Endometrium (tissue), 2 donors: ENCODE measurements around the gene SFT2D3.

Experiments used
- FAIRE-seq: peaks from 2 replicates; lab custom pipeline; 2012; peaks lifted over from hg19 to GRCh38; lab: Jason Lieb, UNC
- donor health status: control.
- donor health status: control.

The SFT2D3 gene

DNA sequence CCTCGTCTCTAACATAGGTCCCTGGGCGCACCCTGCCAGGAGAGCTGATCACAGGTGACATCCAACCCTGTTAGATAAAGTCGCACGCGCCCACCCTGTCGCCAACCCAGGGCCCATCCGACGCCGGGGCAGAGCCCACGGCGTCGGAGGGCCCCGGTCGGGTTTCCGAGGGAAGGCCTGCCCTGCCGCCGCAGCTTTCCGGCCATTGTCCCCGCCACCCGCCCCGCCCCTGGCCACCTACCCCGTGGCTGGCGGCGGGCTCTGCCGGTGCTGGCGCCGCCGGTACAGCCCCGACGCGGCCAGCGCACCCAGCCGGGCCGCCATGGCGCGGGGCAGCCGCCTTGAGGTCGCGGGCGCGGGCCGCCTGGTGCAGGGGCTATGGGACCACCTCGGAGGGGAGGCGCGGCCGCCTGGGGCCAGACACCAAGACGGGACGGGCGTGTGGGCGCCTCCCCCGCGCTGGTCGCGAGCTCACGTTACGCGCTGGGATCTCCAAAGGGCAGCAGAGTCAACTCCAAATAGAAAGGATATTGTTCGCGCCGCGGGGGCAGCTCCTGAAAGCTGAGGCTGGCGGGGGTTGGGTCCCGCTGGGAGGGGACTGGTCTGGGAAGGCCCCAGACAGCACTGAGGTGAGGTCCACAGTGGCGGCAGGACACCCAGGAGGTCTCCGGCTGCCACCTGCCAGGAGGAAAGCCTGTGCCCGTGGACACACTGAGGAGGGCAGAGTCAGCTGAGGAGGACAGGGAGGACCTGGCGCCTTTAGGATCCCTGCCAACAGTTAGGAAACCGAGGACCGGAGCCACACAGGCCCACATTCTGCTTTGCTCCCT lies 37.0 kb upstream of the SFT2D3 start:
- FAIRE-seq, result no peak

DNA sequence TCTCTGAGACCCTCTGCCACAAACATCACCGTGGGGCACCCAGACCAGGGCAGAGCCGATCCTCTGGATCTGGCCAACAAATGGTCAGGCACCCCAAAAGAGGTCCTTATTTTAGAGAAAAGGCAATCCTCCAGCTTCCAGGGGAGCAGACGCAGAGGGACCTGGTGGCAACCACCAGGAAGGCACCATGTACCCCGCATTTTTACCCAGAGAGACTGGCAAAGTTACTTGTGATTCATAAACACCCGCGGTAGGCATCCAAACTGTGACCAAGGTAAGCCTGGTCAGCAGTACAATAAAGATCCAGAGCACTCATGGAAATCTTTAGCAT lies 36.4 kb upstream of the SFT2D3 start:
- no peak for FAIRE-seq

DNA sequence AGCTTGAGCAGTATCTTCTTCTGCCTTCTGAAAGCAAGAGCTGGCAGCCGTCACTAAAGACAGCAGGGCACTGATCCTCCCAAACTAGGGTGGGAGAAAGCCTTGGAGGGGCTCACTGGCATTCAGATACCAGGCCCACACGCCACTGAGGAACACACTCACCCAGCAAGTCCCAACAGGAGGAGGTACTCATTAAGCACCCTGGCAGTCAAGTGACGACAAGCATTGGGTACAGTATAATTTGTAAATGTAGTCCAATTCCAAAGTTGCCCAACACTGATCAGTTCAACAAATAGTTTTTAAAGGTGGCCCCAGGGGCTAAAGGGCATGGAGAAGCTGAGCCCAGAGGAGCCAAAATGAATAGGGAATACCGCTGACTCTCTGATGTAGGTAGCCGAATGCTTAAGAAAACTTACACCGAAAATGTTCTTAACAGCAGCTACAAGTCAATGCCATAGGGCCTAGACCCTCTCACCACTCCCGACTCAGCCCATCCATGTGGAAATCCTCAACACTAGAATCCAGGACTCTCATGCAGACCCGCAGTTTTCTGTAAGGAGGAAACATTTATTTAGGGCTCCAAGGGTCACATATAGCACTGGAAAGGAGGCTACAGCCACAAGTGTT lies 35.9 kb upstream of the SFT2D3 start:
- no peak for FAIRE-seq

DNA sequence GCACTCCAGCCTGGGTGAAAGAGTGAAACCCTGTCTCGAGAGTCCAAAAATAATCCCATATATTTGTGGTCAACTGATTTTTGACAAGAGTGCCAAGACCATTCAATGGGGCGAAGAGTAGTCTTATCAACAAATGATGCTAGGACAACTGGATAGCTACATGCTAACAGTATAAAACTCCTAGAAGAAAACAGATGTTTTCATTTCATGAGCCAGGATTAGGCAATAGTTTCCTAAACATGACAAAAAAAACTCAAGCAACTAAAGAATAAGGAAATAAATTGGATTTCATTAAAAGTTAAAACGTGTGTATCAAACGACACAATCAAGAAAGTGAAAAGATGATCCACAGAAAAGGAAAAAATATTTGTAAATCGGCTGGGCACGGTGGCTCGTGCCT lies 32.2 kb upstream of the SFT2D3 start:
- FAIRE-seq, result no peak

DNA sequence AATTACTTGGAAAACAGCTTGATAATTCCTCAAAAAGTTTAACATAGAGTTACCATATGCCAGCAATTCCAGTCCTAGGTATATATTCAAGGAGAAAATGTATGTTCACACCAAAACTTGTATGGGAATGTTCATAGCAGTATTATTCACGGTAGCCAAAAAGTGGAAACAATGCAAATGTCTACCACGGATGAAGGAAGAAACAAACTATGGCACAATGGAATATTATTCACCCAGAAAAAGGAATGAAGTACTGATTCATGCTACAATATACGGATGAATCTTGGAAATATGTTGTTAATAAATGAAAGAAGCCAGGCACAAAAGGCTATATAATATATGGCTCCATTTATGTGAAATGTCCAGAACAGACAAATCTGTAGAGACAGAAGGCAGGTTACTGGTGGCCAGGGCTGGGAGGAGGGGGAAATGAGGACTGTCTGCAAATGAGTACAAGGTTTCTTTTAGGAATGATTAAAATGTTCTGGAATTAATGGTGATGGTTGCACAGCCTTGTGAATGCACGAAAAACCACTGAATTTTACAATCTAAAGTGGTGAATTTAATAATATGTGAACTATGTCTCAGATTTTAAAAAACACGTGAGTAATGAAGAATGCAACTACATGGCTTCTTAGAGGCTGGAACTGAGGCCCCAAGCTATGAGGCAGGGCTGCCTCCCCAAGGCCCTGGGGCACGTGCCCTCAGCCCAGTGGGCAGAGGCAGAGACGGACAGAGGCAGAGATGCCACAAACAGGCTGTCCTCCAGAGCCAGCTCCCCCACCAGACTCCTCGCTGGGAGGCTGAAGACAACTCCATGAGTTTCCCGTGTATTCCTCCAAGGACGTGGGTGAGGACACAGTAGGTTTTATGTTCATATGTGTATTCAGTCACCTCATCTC lies 31.0 kb upstream of the SFT2D3 start:
- no peak for FAIRE-seq

DNA sequence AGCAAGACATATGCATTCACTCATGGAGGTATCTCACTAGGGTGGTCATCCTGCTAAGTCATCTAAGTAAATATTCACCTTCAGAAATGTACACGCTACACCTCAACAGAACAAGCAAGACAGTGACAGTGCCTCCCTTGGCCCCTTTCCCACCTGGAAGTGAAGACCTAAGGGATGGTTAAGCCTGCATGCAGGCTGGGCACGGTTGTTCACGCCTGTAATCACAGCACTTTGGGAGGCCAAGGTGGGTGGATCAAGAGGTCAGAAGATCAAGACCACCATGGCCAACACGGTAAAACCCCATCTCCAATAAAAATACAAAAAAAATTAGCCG lies 30.4 kb upstream of the SFT2D3 start:
- no peak for FAIRE-seq

DNA sequence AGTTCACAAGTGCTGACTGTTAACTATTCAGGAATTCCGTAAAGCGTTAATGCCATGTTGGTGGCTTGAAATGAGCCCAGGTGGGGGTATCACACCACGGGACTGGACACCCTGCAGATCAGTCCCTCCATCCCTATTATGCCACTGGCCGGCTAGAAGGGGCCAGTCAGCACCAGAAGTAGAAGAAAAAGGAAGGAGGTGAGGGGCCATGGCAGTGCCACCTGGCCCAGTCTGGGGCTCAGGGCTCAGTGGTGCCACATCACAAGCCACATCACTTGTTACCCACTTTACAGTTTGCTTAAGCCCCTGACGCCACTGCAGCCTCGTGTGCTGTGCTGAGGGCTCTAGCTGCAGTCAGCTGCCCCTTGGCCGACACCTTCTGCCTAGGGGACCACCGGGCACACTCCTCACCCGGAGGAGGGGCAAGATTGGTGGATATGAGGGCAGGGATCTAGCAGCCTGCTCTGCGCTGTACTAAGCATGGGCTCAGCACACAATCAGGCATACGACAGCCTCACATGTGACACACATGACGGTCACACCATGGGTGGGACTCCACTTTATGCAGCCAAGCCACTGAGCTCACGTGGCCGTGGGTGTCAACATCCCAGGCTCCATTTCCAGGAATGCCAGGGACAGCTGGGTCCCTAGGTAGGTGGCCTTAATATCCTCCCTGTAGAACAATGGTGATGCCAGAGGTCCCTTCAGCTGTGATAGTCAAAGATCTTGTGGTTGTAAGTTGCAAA lies 29.6 kb upstream of the SFT2D3 start:
- no peak for FAIRE-seq

DNA sequence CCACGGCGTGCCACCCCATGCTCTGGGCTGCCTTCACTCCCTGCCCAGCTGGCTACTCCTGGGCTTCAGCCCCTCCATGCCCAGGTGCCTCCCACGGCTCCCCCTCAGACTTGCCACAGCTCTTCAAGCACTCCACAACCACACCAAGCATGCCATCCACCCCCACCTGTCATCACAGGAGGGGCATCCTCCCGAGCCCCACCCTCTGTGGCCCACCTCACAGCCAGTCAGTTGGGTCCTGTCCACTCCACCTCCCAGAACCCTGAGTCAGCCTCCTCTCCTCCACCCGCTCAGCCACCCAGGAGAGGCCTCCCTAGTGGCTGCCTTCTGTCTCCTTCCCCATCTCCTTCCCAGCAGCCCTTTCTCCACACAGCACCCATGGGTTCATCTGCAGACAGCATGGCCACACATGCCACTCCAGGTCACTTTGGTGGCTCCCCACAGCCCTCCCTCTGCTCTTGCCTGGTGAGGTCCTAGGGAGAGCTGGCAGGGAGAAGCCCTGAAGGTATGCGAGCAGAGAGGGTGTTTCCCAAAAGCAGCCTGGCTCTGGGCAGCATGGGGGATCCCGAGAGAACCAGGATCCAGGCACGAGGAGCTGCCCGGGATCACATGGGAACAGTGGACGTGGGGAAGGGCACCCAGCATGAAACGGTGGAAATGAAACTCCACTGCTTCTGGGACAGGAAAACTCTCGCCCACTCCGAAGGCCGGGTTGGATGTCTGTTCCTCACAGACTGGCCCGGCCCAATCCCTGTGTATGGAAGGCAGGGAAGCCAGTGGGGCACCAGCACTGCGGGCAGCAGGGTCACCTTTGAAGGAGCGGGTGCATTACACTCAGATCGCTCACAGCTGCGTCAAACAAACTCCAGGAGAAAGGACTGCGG lies 28.7 kb upstream of the SFT2D3 start:
- no peak for FAIRE-seq

DNA sequence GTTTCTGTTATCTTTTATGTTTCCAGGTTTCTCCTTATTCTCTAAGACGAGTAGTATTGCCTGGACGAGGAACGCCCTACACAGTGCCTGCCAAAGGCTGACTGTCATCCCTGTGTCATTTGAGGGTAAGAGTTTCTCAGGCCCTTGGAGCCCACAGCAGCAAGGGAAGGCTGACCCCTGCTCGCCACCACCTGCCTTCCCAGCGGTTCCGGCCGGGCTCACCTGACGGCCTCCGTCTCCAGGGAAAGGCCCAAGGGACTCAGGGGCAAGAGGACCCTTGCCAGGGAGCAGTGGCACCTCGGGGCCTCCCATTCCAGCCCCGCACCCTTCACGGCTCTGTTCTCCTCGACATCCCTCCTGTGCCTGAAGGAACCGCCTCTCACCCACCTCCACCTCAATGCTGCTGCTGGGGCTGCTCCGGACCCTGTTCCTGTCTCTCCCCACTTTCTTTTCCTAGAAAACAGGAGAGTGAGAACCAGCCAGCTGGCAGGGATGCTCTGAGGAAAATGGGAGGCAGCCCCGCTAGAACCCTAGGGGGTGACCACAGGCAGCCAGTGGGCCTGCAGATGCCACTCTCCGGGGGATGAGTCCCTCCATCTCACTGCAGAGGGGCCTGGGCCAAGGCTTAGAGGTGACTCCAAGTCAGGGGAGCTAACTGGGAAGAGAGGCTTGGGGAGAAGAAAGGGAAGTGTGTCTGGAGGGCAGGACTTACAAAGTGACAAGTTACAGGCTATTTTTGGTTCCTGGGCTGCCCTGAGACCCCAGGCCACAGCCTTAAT lies 27.8 kb upstream of the SFT2D3 start:
- no peak for FAIRE-seq

DNA sequence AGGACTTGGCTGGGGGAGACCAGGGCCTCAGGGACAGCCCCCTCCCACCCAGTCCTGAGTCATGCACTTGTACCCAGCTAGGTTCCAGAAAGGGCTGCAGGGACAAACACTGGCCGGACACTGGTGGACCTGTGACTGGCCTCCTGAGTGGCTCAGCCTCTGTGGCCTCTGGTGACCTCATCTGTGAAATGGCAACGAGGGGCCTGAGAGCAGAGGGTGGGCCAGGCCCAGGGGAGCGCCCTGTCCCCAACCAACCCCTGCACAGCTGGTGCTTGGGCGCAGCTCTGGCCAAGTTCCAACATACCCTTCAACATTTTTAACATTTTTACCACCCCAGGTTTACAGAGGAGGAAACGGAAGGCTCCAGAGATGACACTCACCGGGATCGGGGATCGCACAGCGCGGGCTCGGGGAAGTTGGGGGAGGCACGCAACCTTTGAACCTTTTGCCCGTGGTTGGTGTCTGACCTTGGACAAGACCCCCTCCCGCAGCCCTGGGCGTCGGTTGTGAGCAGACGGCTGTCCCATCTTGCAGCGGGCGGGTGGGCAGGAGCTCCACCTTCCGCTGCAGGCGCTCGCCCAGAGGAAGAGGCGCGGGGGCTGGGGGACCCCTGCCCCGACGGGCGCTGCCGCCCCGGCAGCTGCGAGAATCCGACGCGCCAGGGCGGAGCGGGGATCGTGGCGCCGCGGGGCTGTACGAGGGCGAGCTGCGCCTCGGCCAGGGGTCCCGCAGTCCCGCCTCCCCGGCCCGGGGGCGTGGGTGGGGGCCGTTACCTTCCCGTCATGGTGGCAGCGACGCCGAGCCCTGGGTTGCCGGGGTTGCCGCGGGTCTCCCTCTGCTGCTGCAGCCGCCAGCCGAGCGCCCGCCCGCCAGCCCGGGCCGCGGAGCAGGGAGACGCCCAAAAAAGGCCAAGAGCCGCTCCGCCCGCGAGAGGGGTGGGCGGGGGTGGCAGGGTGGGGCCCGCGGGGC lies 26.8 kb upstream of the SFT2D3 start:
- no peak for FAIRE-seq

DNA sequence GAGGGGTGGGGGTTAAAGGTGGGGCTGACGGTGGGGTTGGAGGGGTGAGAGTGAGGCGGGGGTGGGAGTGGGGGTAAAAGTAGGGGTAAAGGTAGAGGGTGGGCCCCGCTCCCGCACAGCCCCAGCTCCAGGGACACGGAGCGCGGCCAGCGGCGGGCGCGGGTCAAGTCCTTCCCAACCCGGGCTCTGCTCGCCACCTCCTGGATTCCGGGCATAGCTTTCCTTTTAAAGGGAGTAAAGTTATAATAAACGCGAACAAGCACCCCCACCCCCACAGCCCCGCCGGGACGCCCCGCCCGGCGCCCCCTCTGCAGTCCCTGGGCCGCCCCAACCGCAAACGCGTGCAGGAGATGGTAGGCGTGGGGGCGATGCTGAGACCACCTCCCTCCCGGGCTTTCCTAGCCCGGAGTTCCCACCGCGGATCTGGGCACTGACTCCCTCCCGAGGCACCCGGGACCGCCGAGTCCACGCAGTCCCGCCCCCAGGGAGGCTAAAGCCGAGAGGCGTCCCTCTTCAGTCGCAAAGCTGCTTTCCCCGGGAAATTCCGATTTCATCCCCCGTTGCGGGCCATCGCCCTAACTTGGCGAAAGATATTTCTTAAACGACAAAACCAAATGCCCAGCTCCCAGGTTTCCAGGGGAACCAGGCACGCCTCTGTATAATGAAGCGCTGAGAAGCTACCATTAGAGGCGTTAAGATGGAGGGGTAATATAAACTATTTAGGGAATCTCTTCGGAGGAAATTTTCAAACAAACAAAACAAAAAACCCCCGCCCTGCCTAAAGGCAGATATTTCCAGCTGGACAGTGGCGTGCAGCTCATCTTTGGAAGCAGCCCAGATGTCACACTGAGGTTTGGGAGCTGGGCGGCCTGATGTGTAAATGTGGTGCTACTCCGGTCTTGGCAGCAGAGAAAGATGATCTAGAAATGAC lies 25.7 kb upstream of the SFT2D3 start, which contains the start of gene LIMS2:
TSS of gene LIMS2 (minus strand) at position 200 of the 931 bp plus-strand sequence. CDS start 506 bp downstream, outside the sequence.
- FAIRE-seq, result no peak

DNA sequence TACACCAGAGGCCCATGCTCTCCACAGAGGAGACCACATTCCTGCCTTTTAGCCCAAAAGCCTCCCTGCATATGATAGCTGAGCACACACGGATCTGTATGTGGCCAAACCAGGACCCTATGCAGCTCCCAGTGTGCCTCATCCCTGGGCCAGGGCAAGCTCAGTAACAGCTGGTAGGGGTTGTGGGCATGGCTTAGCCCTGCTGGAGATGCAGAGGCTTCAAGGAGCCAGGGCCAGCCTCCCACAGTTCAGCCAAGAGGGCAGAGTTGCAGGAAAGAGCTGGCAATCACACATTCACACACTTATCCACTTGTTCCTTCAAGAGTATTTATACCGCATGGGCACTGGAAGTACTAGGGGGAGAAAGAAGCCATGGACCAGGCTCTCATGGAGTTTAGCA lies 24.4 kb upstream of the SFT2D3 start:
- no peak for FAIRE-seq

DNA sequence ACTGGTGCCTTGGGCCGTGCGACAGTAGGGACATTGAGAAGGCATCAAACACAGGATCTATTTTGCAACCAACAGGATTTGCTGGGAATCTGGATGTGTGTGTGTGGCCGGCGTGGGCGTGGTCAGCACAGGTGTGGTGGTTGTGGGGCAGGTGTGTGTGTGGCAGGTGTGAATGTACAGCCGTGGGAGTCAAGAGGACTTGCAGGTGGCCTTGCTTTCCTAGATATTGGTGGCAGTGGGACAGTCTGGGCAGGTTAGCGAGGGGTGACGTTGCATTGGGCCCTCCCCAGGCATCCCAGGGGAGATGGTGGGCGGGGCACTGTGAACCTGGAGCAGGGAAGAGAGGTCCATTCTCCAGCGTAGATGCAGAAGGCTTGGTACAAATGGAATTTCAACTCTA lies 22.8 kb upstream of the SFT2D3 start:
- FAIRE-seq, result no peak

DNA sequence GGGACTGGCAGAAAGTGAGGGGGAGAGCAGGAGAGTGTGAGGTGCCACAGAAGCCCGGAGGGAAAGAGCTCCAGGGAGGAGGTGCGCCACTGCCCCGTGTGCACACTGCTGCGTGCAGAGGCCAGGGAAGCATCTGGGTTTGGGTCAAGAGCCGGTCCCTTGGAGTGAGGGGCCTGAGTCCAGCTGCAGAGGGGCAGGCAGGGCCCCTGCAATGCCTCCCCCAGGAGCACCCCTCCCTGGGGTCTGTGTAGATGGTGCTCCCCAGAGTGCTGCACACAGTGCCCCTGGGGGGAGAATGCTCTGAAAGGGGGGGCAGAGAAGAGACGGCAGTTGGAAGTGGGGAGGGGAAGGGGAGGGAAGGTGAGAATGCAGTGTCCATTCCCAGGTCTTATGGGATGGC lies 22.3 kb upstream of the SFT2D3 start:
- no peak for FAIRE-seq

DNA sequence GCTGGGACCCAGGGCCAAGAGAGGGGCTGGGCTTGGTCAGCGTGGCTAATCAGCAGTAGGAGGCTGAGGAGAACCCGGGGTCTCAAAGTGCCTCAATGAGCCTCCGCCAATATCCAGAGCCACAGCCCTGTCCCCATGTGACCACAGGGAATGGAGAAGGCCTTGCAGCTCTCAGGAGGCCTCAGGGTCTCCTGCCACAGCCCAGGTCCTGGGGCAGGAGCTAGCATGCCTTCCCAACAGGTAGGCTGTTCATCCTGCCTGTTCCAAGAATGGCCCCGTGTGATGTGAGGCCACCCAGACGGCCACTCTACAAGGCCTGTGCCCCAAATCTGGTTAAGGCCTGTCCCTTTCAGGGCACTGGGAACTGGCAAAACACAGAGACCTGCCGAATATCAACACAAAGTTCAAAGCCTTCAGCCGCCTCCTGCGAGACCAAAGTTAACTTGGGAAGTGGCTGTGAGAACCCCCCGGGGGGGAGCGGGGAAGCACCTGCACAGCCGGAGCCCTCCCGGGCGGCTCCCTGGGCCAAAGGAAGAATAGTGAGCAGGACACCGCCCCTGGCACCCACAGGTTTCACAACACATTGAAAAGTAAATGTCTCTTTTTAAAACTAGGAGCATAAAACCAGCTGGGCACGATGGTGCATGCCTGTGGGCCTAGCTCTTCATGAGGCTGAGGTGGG lies 21.5 kb upstream of the SFT2D3 start:
- FAIRE-seq, result no peak

DNA sequence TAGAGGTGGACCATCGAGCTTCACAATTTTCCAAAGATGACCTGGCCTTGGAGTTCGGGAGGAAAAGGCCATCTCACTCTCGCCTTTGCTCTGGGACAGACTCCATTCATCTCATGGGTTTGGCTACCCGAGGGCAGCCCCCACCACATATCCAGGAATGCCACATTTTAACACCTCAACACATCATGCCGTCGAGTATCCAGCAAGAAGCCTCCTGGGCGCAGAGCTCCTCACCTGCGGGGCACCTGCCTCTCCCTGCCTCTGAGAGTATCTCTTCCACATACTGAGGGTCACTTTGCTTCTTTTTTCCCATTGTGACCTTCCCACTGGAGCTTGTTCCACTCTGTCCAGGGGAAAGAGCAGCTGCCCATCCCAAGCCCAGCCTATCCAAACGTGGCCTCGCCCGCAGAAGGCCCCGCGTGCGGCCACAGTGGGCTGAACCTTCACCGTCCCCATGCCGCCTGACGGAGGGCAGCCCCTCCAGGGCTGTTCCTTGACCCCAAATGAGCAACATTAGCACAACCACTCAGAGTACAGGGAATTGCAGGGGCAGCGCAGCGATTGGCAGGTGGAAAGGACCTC lies 20.5 kb upstream of the SFT2D3 start:
- no peak for FAIRE-seq

DNA sequence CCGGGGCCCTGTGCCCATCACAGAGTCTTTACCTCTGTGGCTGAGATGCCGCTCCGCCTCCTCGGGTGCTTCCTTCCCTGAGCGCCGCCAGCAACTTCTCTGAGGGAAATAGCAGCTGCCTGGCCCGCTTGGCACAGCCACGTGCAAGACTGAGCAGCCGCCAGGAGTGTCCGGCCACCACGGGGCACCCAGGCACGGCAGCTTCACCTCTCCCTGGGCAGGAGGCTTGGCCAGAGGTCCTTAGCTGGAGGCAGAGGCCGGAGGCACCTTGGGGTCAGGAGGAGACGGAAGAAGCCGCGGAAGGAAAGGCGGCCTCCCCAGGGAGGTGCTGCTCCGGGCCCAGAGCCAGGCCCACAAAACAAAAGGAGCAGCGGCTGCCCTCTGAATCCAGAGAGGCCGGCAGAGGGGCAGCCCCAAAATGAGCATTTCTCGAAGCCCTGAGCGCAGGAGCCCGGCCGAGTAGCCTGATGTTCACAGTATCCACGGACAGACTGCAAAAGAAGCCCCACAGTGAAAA lies 20.0 kb upstream of the SFT2D3 start:
- no peak for FAIRE-seq
